Subcutaneous adipose tissue (tissue), 4 donors: ENCODE results near the gene ATG4B. TPM values are rescaled to one million over a fixed set of nuclear protein-coding genes. Genes with fewer than 3 reads are reported as not detected.

ENCODE experiments used
- total RNA-seq, 4 donors: library from RNA; depleted of rRNA; stranded (reverse); fragments of >200 nt; gene quantifications; one replicate each; pipeline ENCODE4 v1.1.0, GENCODE V29; 2016
- TF ChIP-seq, protein P1 (sequence below): fragments of 450-650 bp; IDR thresholded peaks from one replicate; pipeline ENCODE4 v1.5.1; 2016; ENCODE audit warnings: low read depth, mild to moderate bottlenecking, control low read depth, antibody characterized with exemption, moderate library complexity

ATG4B gene
- total RNA-seq, 4 donors from 2014 or later: 32.3 to 103 (median 47.7) TPM

DNA sequence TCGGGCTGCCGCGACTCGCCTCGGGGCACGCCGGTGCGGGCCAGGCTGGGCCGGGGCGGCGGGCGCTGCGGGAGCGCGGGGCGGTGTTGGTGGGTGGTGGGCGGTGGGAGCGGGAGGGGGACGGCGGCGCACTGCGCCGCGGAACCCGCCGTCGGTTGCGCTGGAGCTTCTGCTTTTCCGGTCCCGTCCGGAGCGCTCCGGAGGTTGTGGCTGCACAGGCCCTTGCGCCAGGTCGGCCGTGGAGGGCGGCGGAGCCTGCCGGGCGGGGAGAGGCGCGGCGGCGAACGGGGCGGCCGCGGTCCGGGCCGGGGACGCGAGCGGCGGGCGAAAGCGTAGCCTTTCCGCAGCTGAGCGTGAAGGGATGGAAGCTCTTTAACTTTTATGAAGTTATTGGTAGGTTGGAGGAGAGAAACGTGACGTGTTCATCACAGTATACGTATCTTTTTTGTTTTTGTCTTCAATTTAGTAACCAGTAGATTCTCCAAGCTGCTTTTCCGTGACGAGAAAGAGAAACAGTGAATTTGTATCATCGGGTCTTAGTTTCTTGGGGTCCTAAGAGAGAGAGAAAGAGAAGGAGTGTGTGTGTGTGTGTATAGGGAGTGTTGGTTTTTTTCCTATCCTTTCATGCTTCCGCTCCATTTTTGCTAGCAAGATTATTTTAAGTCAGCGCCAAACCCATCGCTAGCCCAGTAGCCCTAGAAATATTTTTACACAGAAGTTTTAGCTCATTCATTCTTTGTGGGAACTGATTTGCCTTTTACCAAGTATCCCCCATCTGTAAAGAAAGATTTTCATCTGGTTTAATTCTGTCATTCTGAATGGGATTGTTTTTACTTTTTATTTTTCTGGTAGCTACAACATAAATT is 535 bp downstream of the ATG4B start:
- TF ChIP-seq, protein P1, sequence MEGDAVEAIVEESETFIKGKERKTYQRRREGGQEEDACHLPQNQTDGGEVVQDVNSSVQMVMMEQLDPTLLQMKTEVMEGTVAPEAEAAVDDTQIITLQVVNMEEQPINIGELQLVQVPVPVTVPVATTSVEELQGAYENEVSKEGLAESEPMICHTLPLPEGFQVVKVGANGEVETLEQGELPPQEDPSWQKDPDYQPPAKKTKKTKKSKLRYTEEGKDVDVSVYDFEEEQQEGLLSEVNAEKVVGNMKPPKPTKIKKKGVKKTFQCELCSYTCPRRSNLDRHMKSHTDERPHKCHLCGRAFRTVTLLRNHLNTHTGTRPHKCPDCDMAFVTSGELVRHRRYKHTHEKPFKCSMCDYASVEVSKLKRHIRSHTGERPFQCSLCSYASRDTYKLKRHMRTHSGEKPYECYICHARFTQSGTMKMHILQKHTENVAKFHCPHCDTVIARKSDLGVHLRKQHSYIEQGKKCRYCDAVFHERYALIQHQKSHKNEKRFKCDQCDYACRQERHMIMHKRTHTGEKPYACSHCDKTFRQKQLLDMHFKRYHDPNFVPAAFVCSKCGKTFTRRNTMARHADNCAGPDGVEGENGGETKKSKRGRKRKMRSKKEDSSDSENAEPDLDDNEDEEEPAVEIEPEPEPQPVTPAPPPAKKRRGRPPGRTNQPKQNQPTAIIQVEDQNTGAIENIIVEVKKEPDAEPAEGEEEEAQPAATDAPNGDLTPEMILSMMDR: no peak

- TF ChIP-seq, protein P1: no peak
These were observed 1.4 kb downstream of the ATG4B start for GRCh38 chr2:241638940-241639339.

DNA sequence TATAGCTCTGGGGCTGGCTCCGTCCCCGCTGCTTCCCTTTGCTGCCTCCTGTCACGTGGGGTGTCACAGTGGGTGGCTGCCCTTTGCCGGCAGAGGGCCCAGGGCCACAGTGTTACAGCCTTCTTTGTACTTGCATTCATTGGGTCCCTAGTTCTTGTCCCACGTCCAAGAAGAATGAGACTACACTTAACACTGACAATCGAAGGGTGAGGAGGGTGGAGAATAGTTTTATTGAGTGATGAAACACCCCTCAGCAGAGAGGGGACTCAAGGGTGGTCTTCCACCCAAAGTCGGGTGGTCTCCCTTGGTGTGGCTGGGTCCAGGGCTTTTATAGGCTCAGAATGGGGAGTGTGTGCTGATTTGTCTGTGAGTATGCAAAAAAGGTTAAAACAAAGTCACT is 1.9 kb downstream of the ATG4B start:
- TF ChIP-seq, protein P1: no peak

DNA sequence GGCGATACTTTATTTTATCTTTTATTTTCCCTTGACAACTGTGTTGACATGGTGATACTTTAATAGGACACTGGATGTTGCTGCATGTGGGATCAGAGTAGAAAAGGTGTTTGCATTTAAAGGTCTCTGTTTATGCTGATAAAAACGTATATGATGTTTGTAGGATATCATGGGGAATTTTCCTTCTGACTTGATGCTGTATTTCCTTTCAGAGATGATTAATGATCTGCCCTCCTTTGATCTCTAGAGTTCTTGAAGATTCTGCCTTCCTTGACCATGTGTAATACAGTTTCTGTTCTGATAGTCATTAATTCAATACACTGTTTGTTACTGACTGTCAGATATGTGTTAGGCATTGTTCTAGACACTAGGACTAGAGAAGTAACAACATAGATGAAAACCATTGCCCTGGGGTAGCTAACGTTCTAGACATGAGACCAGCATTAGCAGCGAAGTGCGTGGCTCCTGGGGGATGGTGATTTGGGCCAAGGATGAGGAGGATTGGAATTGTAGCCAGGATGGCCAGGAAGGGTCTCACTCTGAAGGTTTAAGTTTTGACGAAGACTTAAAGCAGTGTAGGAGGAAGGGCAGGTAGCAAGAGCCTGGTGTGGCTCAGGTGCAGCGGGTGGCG is 2.8 kb downstream of the ATG4B start:
- TF ChIP-seq, protein P1: no peak

- TF ChIP-seq, protein P1: no peak
These were observed 4.1 kb downstream of the ATG4B start for GRCh38 chr2:241641631-241642030.

DNA sequence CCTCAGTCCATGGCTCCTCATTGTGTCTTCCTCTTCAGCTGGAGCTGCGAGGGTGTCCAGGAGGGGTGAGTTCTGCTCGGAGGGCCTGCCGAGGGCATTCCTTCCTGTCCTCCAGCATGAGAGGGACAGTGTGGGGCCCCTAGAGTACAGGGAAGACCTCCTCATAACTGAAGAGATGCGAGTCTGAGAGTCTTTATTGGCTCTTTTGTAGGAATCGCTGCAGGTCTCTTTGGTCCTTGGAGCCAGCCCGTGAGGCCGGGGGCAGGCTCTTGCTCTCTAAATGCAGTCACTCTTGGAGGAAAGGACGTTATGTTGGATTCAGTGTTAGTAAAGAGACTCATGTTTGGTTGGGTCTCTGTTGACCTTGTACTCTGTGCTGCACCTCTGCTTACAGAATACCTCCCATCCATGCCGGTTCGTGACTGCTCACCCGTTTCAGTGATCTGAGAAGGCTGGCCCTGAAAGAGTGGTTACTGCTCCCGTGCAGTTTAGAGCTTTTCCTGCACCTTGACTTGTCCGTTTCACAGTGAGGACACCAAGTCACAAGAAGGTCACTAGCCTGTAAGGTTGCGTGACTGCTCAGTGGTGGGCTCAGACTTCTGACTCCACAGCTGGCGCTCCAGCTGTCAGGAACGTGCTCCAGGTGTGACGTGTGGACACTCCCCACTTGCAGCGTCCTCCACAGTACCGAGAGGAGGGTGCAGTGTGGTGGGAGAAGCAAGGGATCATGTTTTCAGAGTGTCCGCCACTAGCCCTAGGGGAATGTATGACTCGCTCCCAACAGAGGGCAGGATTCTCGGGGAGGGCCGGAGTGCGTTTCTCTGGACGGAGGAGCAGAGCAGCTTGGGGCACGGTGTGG is 7.8 kb downstream of the ATG4B start:
- TF ChIP-seq, protein P1: no peak
